ENCODE data around the gene HNRNPA1. TPM values are rescaled to one million over a fixed set of nuclear protein-coding genes. Genes with fewer than 3 reads are reported as not detected.

HNRNPA1 gene
- total RNA-seq, 1 experiment from 2014 or later = 3,193 TPM

- H3K27me3 ChIP-seq (ENCODE audit: insufficient read depth, low read length) = peaks cover 7% of the 10 kb centered on the region; the same call in 1 of the 2 replicates
- no peak overlapping the region for H3K9ac ChIP-seq (ENCODE audit: extremely low read depth, insufficient read length, low read length)
- peaks cover 3% of the 10 kb centered on the region; the same call in 1 of the 2 replicates for H3K4me1 ChIP-seq (ENCODE audit: insufficient read depth, low read length)
- H4K20me1 ChIP-seq (ENCODE audit: control insufficient read depth, insufficient read depth, insufficient read length) = no peaks in the 10 kb centered on the region
- WGBS (ENCODE audit: extremely low coverage, insufficient read length, low lambda C conversion rate) = no CpG with 5 or more reads among the region's 5 CpGs
- no peak overlapping the region; a peak in 1 of 7 replicates for H3K27ac Mint-ChIP-seq
- H2AK5ac ChIP-seq (ENCODE audit: insufficient read length, low read length) = no peak overlapping the region
- H3K4ac ChIP-seq (ENCODE audit: low read depth, low read length) = no peak overlapping the region
- H3K18ac ChIP-seq (ENCODE audit: insufficient read length, low read depth, low read length) = no peak overlapping the region
- H3K4me2 ChIP-seq (ENCODE audit: insufficient read depth, insufficient read length, low read length) = no peak overlapping the region
- no peak overlapping the region for H3K56ac ChIP-seq (ENCODE audit: insufficient read length, low read depth, low read length)
- peaks cover 0 to 5% (median 0%) of the 10 kb centered on the region in 3 experiments; a peak in 2 of 7 replicates for H3K36me3 Mint-ChIP-seq (ENCODE audit: insufficient read depth in 1 of 3, low read depth in 3 of 3)
- no peak overlapping the region for H2BK120ac ChIP-seq (ENCODE audit: low read depth, low read length, poor library complexity, severe bottlenecking)
- no peak for TF ChIP-seq CTCF (conservative IDR thresholded peaks at IDR 0.05)
- H3K79me2 ChIP-seq (ENCODE audit: insufficient read depth, low read length) = no peaks in the 10 kb centered on the region
- H4K5ac ChIP-seq (ENCODE audit: insufficient read length, low read depth, low read length) = no peak overlapping the region
- H3K14ac ChIP-seq (ENCODE audit: insufficient read depth, low read length) = no peak overlapping the region
- H3K4me1 Mint-ChIP-seq = peaks cover 28 to 38% of the 10 kb centered on the region in 2 experiments
- no peak overlapping the region for H4K91ac ChIP-seq (ENCODE audit: insufficient read length, low read depth, low read length)
- H3K27me3 Mint-ChIP-seq (ENCODE audit: low read depth) = peaks cover 26% of the 10 kb centered on the region
- DNase-seq = no peak
- H3K27ac ChIP-seq (ENCODE audit: insufficient read length, low read depth, low read length) = no peak overlapping the region
- no peak overlapping the region for H4K8ac ChIP-seq (replicated peaks; ENCODE audit: insufficient read length, low read depth, low read length)
- no peak overlapping the region for H2AFZ ChIP-seq (ENCODE audit: low read length)
- no peaks in the 10 kb centered on the region for H3K79me1 ChIP-seq (ENCODE audit: insufficient read depth, low read depth, low read length, poor library complexity, severe bottlenecking)
- peaks cover 6% of the 10 kb centered on the region for H3K23me2 ChIP-seq (ENCODE audit: insufficient read length, low read depth, low read length, poor library complexity, severe bottlenecking)
- no peak overlapping the region for H2BK20ac ChIP-seq (ENCODE audit: low read depth, low read length, poor library complexity, severe bottlenecking)
- no peak overlapping the region for H2BK15ac ChIP-seq (ENCODE audit: low read depth, low read length)
- H3K23ac ChIP-seq (ENCODE audit: insufficient read length, low read depth, low read length) = no peak overlapping the region
- H3T11ph ChIP-seq (ENCODE audit: low read length) = no peak overlapping the region
- no peaks in the 10 kb centered on the region for H3K9me3 ChIP-seq (ENCODE audit: control insufficient read depth, low read depth, low read length)
- no peak overlapping the region for H2BK12ac ChIP-seq (ENCODE audit: insufficient read length, low read depth, low read length)
- no peak overlapping the region for H3K4me3 Mint-ChIP-seq
- H3K9me3 Mint-ChIP-seq = no peaks in the 10 kb centered on the region
- H2BK5ac ChIP-seq (ENCODE audit: insufficient read length, low read length) = no peak overlapping the region
Observed at GRCh38 chr12:54296393-54297099, 16.0 kb downstream of the HNRNPA1 start.

Data from H9 (cell line).